ENCODE data around the gene EDAR.

GRCh38 chr2:108994178-108994577, 5.2 kb upstream of the EDAR start:
- no peak for TF ChIP-seq ZNF274 (IDR thresholded peaks at IDR 0.05; ENCODE audit: low read depth, low read length)
- no peak for TF ChIP-seq POLR2A (IDR thresholded peaks at IDR 0.05; ENCODE audit: borderline replicate concordance, extremely low read depth, insufficient read depth, insufficient read length)
- no peak for TF ChIP-seq CTCF (IDR thresholded peaks at IDR 0.05 in 2 of 3, conservative IDR thresholded peaks at IDR 0.05 in 1 of 3; ENCODE audit: borderline replicate concordance in 1 of 3, insufficient read depth in 1 of 3, low read depth in 2 of 3, low read length in 2 of 3)
- no peak for TF ChIP-seq ATF3 (IDR thresholded peaks at IDR 0.05)
- no peak for TF ChIP-seq ZBTB33 (IDR thresholded peaks at IDR 0.05; ENCODE audit: extremely low read depth, insufficient replicate concordance, low read length)
- no peak for TF ChIP-seq POLR2AphosphoS5 (IDR thresholded peaks at IDR 0.05; ENCODE audit: low read depth, low read length)
- TF ChIP-seq EZH2phosphoT487 (IDR thresholded peaks at IDR 0.05; ENCODE audit: borderline replicate concordance), result no peak
- TF ChIP-seq REST (IDR thresholded peaks at IDR 0.05; ENCODE audit: low read depth), result no peak
- no peak for TF ChIP-seq SIN3A (IDR thresholded peaks at IDR 0.05; ENCODE audit: low read depth)
- TF ChIP-seq MAX (IDR thresholded peaks at IDR 0.05), result no peak
